NB4 (cell line): ENCODE data around the gene PSAT1.

ENCODE experiments used
- CTCF ChIP-seq: IDR thresholded peaks from one replicate; pipeline ENCODE4 v1.5.1; 2012; ENCODE audit warnings: low read depth, low read length
- MYC ChIP-seq: IDR thresholded peaks from 2 replicates; pipeline ENCODE4 v1.6.1; 2011; ENCODE audit warnings: low read depth, low read length
- POLR2A ChIP-seq: IDR thresholded peaks from 2 replicates; pipeline ENCODE4 v1.6.1; 2011; ENCODE audit warnings: mild to moderate bottlenecking; ENCODE audit not compliant: insufficient read length; ENCODE audit errors: extremely low read depth
- TF ChIP-seq, protein P1 (sequence below): IDR thresholded peaks from 2 replicates; pipeline ENCODE4 v1.6.1; 2011; ENCODE audit warnings: low read depth, low read length

DNA sequence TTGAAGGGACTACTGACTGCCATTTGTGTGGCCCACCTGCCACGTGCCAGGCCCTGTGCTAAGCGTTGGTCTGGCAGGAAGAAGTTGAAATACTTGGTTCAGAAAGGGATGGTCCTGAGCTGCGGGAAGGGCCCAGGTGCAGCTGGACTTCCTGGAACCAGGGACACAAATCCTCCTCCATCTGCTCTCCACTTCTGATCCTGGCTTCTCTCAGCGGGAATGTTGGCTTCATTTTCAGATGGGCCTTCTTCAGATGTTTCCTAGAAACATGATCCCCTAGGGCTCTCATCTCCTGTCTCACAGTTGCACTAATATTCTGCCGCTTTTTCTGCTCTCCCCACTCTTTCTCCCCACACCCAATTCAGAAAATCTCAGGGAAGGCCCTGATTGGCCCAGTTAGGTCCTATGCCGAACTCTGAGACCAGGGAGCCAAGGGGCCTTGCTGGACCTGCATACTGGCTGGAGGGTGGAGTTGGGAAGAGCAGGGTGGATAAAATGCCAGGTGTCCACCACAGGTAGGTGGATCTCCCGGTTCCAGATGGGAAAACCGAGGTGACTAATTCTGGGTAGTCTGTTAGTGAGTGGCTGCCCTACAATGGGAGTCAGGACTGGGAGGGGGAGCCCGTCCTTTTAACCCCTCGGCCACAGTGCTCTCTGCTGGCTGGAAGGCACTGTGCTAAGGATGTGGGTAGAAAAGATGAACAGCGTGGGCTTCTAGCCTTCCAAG lies 19.4 kb downstream of the PSAT1 start:
- no peak for TF ChIP-seq CTCF
- TF ChIP-seq POLR2A: no peak
- TF ChIP-seq MYC: no peak
- TF ChIP-seq, protein P1, sequence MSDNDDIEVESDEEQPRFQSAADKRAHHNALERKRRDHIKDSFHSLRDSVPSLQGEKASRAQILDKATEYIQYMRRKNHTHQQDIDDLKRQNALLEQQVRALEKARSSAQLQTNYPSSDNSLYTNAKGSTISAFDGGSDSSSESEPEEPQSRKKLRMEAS: no peak
